ENCODE data around the gene NECAB3.

NECAB3 gene

DNA sequence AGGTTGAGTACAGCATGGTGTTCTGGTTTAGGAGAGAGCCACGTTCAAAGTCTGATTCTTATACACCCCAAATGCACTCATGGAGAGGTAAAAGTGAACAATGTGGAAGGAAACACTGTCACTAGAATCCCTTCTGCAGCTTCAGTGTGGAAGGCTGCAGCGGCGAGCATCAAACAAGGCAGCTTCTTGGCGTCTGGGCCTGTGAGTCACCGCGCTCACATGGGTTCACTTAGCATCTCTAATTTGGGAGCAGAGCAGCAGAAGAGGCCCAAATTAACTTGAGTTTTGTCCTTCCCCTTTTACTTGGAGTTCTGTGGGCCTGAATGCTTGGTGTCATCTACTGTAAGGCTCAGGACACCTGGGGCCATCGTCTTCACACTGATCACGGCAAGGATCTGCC, 22.9 kb upstream of the NECAB3 start:
- Histone ChIP-seq H3K4me2 (ENCODE audit: low read depth, low read length, poor library complexity, severe bottlenecking) (no peak overlapping the region), H3K9me3 (ENCODE audit: insufficient read depth, low read length) (no peaks in the 10 kb centered on the region), H3K9ac (ENCODE audit: low read length) (no peak overlapping the region), H3K27me3 (ENCODE audit: low read length) (no peaks in the 10 kb centered on the region), H3K4me3 (ENCODE audit: insufficient read depth, low read length, poor library complexity, severe bottlenecking) (no peak overlapping the region), H3K27ac (ENCODE audit: low read depth, low read length) (no peak overlapping the region), H4K20me1 (ENCODE audit: low read depth, low read length) (no peaks in the 10 kb centered on the region), H3K36me3 (ENCODE audit: low read length) (no peaks in the 10 kb centered on the region), H3K79me2 (ENCODE audit: insufficient read depth, low read length) (no peaks in the 10 kb centered on the region), H2AFZ (ENCODE audit: low read depth, low read length, severe bottlenecking) (no peak overlapping the region), H3K9me2 (replicated peaks; ENCODE audit: insufficient read depth, low read length) (no peaks in the 10 kb centered on the region), H3F3A (ENCODE audit: insufficient read depth) (no peaks in the 10 kb centered on the region)
- TF ChIP-seq EZH2phosphoT487 (conservative IDR thresholded peaks at IDR 0.05; ENCODE audit: low read length), result no peak
- TF ChIP-seq, protein P1, sequence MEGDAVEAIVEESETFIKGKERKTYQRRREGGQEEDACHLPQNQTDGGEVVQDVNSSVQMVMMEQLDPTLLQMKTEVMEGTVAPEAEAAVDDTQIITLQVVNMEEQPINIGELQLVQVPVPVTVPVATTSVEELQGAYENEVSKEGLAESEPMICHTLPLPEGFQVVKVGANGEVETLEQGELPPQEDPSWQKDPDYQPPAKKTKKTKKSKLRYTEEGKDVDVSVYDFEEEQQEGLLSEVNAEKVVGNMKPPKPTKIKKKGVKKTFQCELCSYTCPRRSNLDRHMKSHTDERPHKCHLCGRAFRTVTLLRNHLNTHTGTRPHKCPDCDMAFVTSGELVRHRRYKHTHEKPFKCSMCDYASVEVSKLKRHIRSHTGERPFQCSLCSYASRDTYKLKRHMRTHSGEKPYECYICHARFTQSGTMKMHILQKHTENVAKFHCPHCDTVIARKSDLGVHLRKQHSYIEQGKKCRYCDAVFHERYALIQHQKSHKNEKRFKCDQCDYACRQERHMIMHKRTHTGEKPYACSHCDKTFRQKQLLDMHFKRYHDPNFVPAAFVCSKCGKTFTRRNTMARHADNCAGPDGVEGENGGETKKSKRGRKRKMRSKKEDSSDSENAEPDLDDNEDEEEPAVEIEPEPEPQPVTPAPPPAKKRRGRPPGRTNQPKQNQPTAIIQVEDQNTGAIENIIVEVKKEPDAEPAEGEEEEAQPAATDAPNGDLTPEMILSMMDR (IDR thresholded peaks at IDR 0.05; ENCODE audit: insufficient read depth, low read length, poor library complexity, severe bottlenecking), result no peak

DNA sequence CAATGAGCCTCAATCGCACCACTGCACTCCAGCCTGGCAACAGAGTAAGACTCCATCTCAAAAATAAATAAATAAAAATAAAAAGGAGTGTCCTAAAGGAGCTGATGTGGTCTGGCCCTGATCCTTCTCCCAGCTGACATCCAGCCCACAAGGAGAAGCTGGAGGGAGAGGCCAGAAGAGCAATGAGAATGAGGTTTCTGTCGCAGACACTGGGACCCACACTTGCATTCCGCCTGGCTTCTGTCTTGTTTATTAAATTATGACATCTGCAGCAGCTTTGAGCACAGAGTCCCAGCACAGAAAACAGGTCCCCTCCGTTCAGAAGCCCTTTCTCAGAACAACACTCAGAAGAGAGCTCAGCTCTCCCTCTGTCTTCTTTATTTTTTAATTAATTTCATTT, 22.2 kb upstream of the NECAB3 start:
- no peak overlapping the region for H3K4me3 ChIP-seq (ENCODE audit: insufficient read depth, low read length, poor library complexity, severe bottlenecking)
- H3K9me2 ChIP-seq (replicated peaks; ENCODE audit: insufficient read depth, low read length), result no peaks in the 10 kb centered on the region
- no peaks in the 10 kb centered on the region for H3K27me3 ChIP-seq (ENCODE audit: low read length)
- H3K9me3 ChIP-seq (ENCODE audit: insufficient read depth, low read length), result no peaks in the 10 kb centered on the region
- no peak overlapping the region for H3K4me2 ChIP-seq (ENCODE audit: low read depth, low read length, poor library complexity, severe bottlenecking)
- no peak overlapping the region for H2AFZ ChIP-seq (ENCODE audit: low read depth, low read length, severe bottlenecking)
- H3K27ac ChIP-seq (ENCODE audit: low read depth, low read length), result no peak overlapping the region
- no peaks in the 10 kb centered on the region for H3F3A ChIP-seq (ENCODE audit: insufficient read depth)
- no peak overlapping the region for H3K9ac ChIP-seq (ENCODE audit: low read length)
- no peaks in the 10 kb centered on the region for H3K79me2 ChIP-seq (ENCODE audit: insufficient read depth, low read length)
- no peaks in the 10 kb centered on the region for H3K36me3 ChIP-seq (ENCODE audit: low read length)
- TF ChIP-seq EZH2phosphoT487 (conservative IDR thresholded peaks at IDR 0.05; ENCODE audit: low read length), result no peak
- TF ChIP-seq, protein P1 (IDR thresholded peaks at IDR 0.05; ENCODE audit: insufficient read depth, low read length, poor library complexity, severe bottlenecking), result no peak
- H4K20me1 ChIP-seq (ENCODE audit: low read depth, low read length), result no peaks in the 10 kb centered on the region

DNA sequence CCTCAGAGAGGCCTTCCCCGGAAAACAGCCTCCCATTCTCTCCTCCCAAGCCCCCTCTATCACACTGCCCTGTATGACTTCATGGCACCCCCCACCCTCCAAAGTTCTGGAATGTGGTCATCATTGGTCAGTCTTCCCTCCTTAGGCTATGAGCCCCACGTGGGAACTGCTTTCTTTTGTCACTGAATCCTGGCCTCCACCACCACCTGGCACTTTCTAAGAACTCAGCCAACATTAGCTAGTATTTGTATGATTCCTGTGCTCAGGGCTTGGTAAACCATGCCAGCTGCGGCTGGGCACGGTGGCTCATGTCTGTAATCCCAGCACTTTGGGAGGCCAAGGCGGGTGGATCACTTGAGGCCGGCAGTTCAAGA, 20.4 kb upstream of the NECAB3 start:
- Histone ChIP-seq H3K27ac (ENCODE audit: low read depth, low read length) (no peak overlapping the region), H4K20me1 (ENCODE audit: low read depth, low read length) (no peaks in the 10 kb centered on the region), H3K4me3 (ENCODE audit: insufficient read depth, low read length, poor library complexity, severe bottlenecking) (no peak overlapping the region), H3K9me2 (replicated peaks; ENCODE audit: insufficient read depth, low read length) (no peaks in the 10 kb centered on the region), H3K9me3 (ENCODE audit: insufficient read depth, low read length) (no peaks in the 10 kb centered on the region), H3F3A (ENCODE audit: insufficient read depth) (no peaks in the 10 kb centered on the region), H3K4me2 (ENCODE audit: low read depth, low read length, poor library complexity, severe bottlenecking) (no peak overlapping the region), H3K36me3 (ENCODE audit: low read length) (no peaks in the 10 kb centered on the region), H3K79me2 (ENCODE audit: insufficient read depth, low read length) (no peaks in the 10 kb centered on the region), H3K27me3 (ENCODE audit: low read length) (no peaks in the 10 kb centered on the region), H2AFZ (ENCODE audit: low read depth, low read length, severe bottlenecking) (no peak overlapping the region), H3K9ac (ENCODE audit: low read length) (no peak overlapping the region)
- TF ChIP-seq, protein P1 (IDR thresholded peaks at IDR 0.05; ENCODE audit: insufficient read depth, low read length, poor library complexity, severe bottlenecking), result no peak
- TF ChIP-seq EZH2phosphoT487 (conservative IDR thresholded peaks at IDR 0.05; ENCODE audit: low read length), result no peak
